PFSK-1 (cell line): ENCODE results near the gene ATP2B2.

Experiments used
- FOXP2 ChIP-seq: optimal IDR thresholded peaks from 2 replicates; pipeline ENCODE3; 2011; ENCODE audit warnings: borderline replicate concordance, control low read depth, inconsistent platforms; ENCODE audit not compliant: insufficient read depth; ENCODE audit errors: extremely low read length, extremely low read depth
- POLR2AphosphoS5 ChIP-seq: IDR thresholded peaks from 2 replicates; pipeline ENCODE4 v1.6.1; 2012; ENCODE audit warnings: low read depth, mild to moderate bottlenecking, control low read depth, low read length, moderate library complexity
- SIN3A ChIP-seq: IDR thresholded peaks from 2 replicates; pipeline ENCODE4 v1.6.1; 2012; ENCODE audit warnings: mild to moderate bottlenecking, low read length, moderate library complexity, borderline replicate concordance; ENCODE audit not compliant: insufficient read depth
- TAF1 ChIP-seq: IDR thresholded peaks from 2 replicates; pipeline ENCODE4 v1.6.1; 2012; ENCODE audit warnings: low read length, control low read depth, borderline replicate concordance; ENCODE audit not compliant: insufficient read depth
- TF ChIP-seq, protein P1 (sequence below), 2 experiments: IDR thresholded peaks; 2 replicates each; pipeline versions ENCODE4 v1.6.1 to v1.8.0; 2011 to 2012; ENCODE audit warnings: low read depth in 2 of 2, low read length in 2 of 2, control low read depth in 1 of 2, inconsistent platforms in 1 of 2, mild to moderate bottlenecking in 1 of 2, moderate library complexity in 1 of 2; ENCODE audit not compliant: insufficient read depth in 1 of 2

ATP2B2 gene

DNA sequence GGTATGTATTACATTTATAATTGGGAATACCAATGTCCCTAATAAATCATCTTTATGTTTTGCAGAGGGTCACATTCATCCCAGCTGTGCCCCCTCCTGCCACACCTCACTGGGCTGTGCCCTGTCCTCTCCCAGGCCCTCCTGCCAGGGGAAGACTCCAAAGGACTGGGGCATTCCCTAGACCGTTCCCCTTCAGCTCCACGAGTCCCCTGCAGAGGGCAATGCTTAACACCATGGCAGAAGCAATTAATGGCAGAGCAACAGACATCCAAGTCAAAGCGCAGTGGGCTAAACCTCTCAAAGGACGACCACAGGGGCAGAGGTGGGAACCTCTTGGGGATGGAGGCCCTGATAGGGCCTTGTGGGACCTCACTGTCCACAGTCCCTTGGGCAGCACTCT is 113.1 kb downstream of the ATP2B2 start:
- TF ChIP-seq SIN3A (no peak), POLR2AphosphoS5 (no peak), TAF1 (no peak), FOXP2 (no peak)
- TF ChIP-seq, protein P1, sequence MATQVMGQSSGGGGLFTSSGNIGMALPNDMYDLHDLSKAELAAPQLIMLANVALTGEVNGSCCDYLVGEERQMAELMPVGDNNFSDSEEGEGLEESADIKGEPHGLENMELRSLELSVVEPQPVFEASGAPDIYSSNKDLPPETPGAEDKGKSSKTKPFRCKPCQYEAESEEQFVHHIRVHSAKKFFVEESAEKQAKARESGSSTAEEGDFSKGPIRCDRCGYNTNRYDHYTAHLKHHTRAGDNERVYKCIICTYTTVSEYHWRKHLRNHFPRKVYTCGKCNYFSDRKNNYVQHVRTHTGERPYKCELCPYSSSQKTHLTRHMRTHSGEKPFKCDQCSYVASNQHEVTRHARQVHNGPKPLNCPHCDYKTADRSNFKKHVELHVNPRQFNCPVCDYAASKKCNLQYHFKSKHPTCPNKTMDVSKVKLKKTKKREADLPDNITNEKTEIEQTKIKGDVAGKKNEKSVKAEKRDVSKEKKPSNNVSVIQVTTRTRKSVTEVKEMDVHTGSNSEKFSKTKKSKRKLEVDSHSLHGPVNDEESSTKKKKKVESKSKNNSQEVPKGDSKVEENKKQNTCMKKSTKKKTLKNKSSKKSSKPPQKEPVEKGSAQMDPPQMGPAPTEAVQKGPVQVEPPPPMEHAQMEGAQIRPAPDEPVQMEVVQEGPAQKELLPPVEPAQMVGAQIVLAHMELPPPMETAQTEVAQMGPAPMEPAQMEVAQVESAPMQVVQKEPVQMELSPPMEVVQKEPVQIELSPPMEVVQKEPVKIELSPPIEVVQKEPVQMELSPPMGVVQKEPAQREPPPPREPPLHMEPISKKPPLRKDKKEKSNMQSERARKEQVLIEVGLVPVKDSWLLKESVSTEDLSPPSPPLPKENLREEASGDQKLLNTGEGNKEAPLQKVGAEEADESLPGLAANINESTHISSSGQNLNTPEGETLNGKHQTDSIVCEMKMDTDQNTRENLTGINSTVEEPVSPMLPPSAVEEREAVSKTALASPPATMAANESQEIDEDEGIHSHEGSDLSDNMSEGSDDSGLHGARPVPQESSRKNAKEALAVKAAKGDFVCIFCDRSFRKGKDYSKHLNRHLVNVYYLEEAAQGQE (IDR thresholded peaks at IDR 0.05; ENCODE audit: insufficient read depth in 1 of 2, low read depth in 2 of 2, low read length in 2 of 2): no peak

DNA sequence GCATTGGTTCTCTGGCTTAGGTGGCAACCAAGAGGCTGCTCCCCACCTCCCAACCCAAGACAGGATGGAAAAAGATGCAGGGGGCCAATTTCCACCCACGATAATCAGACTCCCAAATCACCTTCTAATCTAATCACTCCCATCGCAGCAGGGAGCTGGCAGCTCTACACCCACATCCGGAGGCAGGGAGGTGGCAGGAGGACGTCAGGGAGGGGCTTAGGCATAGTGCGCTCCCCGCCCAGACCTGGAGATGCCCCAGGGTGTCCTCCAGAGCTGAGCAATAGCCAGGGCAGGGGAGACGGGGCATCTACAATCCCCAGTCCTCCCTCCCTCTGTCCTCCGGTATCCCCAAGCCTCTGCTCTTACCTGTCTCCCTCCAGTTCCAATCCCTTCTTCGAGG is 114.0 kb downstream of the ATP2B2 start:
- no peak for TF ChIP-seq FOXP2

DNA sequence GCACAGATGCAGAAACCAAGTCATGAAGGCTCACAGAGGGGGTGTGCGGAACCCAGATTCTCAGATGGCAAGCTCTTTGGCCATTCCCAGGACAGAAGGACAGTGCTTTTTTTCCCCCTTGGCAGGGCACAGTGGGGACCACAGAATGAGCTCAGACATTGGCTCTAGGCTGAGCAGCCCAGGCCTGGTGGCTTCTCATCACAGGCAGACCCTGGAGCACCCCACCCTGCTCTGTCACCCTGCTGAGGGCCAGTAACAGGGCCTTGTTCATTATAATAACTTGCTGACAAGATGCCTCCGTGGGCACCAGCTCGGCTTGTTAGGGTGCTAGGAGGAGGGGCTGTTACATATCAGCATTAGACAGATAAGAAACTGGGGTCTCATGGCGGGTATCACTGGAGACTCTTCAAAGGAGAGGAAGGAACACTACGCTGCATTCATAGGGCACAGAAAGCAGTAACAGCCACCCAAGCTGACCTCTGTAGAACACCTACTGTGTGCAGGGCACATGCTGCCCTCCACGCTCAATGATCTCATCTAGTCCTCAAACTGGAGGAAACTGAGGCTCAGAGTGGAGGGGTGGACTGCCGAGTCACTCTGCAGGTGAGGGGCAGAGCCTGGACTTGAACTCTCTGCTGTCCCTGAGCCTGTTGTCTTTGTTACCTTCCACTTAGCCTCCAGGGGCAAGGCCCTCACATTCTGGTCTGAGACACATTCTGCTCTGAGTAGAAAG is 114.6 kb downstream of the ATP2B2 start:
- TF ChIP-seq SIN3A: no peak
- TF ChIP-seq POLR2AphosphoS5: no peak
- TF ChIP-seq TAF1: no peak

DNA sequence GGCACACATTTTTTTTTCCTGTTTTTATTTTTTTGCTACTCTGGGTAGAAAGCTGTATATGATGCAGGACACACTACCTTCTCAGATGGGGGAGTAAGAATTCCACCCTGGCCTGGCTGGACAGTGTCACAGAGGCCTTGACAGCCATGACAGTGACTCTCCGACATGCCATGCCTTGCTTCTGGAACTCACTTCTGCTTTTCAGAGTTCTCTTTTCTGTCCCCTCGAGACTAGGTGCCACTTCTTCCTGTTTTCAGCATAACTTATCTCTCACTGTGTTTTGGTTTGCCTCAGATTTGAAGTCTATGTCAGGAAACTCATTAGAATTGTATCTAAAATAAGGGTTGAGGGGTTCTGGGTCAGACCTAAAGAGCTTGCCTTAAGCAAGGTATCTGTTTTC is 115.4 kb downstream of the ATP2B2 start:
- TF ChIP-seq POLR2AphosphoS5 (no peak), FOXP2 (no peak), TAF1 (no peak), SIN3A (no peak)
- TF ChIP-seq, protein P1 (IDR thresholded peaks at IDR 0.05; ENCODE audit: insufficient read depth in 1 of 2, low read depth in 2 of 2, low read length in 2 of 2): no peak

DNA sequence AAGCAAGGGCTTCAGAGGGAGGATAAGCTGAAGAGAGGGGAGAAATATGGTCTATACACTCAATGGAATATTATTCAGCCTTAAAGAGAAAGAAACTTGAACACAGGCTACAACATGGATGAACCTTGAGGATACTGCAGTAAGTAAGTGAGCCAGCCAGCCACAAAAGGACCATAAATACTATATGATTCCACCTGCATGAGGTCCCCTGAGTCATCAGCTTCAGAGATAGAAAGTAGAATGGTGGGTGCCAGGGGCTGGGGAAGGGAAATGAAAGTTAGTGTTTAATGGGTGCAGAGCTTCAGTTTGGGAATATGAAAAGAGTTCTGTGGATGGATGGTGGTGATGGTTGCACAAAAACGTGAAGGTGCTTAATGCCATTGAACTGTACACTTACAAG is 116.0 kb downstream of the ATP2B2 start:
- TF ChIP-seq, protein P1 (IDR thresholded peaks at IDR 0.05; ENCODE audit: insufficient read depth in 1 of 2, low read depth in 2 of 2, low read length in 2 of 2): no peak
- TF ChIP-seq FOXP2 (no peak), TAF1 (no peak), SIN3A (no peak), POLR2AphosphoS5 (no peak)

DNA sequence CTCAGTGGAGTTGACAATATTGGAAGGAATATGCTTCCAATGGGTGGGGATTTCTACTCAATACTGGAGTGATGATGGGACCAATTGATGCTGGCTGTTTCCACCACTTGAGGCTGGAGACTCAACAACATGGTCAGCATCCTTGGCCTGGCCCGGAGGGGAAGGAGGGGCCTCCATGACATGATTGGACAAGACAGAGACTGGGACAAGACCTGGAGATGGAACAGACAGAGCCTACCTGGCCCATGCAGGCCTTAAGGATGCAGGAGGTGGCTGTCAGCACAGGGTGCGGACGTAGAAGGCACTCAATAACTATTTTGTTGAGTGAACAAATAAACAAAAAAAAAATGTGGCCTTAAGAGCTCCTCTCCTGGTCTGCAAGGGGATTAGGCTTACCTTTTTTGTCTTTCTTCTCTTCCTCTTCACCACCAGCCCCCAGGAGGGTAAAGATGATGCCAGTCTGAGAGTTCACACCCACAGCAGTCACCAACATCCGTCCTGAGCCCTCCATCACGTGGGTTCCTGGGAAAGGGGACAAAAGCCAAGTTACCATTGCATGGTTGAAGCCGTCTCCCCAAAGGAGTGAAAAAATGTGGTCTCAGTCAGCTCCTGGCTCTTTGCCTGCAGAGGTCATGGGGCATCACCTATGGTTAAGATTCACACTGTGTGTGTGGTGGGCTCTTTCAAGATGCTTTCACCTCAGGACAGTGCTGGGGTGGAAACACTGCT is 117.3 kb downstream of the ATP2B2 start:
- no peak for TF ChIP-seq TAF1
- no peak for TF ChIP-seq FOXP2
- TF ChIP-seq, protein P1 (IDR thresholded peaks at IDR 0.05; ENCODE audit: insufficient read depth in 1 of 2, low read depth in 2 of 2, low read length in 2 of 2): no peak
- TF ChIP-seq POLR2AphosphoS5: no peak
- TF ChIP-seq SIN3A: no peak
